GM10847 (cell line): ENCODE measurements around the gene SMIM43.

Source experiments
- POLR2A ChIP-seq: IDR thresholded peaks from 2 replicates; pipeline ENCODE4 v1.6.1; 2011; ENCODE audit not compliant: insufficient read length; ENCODE audit errors: extremely low read depth

The SMIM43 gene

GRCh38 chr4:121765368-121765705 is 373 bp upstream of the SMIM43 start:
- no peak for TF ChIP-seq POLR2A

- TF ChIP-seq POLR2A = no peak
Observed at GRCh38 chr4:121764303-121764701, 662 bp downstream of the SMIM43 start.

GRCh38 chr4:121760205-121760604 is 4.8 kb downstream of the SMIM43 start:
- TF ChIP-seq POLR2A = no peak

GRCh38 chr4:121758925-121759568 is 5.9 kb downstream of the SMIM43 start:
- no peak for TF ChIP-seq POLR2A

GRCh38 chr4:121749225-121749624 is 15.7 kb downstream of the SMIM43 start:
- TF ChIP-seq POLR2A = no peak

DNA sequence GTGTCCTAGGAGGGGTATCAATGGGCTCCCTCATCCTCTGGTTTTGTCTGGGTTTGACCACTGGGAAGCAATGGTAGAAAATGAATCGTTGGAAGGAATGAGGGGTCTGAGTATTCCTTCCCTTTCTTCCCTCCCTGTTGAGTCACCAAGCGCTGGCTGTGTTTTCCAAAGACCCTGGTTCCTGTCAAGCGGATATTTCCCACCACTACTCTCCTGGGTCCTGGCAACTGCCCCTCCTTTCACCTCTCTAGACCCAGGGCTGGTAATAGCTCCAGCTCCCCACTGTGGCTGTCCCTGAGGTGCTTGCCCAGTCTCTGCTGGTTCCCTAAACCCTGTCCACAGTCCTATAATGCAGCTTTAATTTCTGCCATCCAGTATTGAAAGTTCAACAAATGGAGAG is 22.2 kb downstream of the SMIM43 start:
- no peak for TF ChIP-seq POLR2A

GRCh38 chr4:121741751-121742150 is 23.2 kb downstream of the SMIM43 start:
- no peak for TF ChIP-seq POLR2A

DNA sequence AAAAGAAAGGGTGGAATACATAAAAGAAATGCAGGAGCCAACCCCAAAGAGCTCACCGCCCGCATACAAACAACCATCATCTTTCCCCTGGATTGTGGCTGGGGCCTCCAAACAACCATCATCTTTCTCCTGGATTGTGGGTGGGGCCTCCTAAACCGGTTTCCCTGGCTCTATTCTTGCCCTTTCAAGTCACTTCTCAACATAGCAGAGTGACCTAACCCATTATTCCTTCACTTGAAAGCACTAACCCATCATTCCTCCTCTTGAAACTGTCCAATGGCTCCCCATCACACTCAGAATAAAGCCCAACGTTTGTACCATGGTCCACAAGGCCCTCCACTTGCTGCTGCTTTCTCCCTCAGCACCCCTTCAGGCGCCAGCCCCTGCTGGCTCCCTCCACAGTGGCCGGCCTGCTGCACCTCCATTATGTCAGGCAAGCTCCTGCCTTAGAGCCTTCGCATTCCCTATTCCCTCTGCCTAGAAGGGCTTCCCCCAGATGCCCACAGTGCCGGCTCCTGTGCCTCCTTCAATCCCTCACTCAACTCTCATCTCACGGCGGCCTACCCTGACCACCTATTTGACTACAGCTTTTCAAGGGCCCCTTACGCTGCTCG is 24.1 kb downstream of the SMIM43 start:
- TF ChIP-seq POLR2A = no peak

GRCh38 chr4:121739575-121739974 is 25.4 kb downstream of the SMIM43 start:
- no peak for TF ChIP-seq POLR2A

GRCh38 chr4:121738780-121739535 is 26.0 kb downstream of the SMIM43 start:
- no peak for TF ChIP-seq POLR2A

DNA sequence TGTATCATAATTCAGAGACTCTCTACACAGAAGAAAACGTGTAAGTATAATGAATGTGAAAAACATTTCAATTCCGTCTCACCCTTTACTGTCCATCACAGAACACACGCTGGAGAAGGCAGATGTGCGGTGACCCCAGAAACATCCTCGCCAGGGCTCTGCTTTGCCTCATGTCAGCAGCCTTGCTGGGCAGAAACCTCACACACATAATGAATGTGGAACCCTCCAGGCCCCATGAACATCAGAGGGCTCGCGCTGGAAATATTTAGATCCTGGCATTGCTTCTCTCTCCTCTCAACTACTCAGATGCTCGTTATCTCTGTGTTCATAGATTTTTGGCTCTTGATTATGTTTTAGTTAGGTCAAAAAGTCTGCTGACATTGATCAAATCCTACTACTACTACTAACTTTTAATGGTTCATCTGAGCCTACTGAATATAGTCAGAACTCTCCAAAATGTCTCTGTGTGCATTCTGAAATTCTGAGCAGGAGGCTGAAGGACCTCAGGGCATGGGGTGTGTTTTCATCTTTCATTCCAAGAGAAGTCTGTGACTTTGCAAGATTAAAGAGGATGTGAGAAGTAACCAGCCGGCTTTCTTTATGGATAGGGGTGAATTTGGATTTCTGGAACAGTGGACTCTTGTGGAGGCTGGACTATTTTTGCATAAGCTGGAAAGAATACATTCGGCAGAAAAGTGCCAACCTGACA is 27.0 kb downstream of the SMIM43 start:
- no peak for TF ChIP-seq POLR2A

DNA sequence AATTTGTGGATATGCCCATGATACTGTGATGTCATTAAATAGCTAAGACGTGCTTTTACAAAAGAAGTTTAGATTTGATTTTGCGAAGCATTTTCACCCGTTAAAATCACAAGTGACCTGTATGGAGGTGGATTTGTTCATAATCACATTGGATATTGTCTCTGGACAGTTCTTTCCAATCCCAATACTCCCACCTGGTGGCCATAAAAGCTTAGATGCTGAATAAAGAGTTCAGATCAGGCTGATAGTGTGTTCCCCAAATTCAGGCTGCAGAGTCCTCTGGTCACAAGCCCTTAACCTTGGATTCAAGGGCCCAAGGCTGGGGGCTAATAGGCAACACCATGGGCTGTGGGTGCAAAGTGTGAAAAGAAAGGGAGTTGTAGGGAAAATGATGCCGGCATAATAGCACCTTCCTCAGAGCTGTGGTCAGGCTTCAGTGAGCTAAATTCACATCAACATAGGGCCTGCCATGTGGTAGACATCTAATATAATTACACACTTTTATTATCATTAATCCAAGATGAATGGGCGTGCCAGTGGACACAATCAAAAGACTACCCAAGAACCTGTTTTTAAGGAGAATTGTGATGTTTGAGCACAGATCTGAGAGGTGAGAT is 28.1 kb downstream of the SMIM43 start:
- no peak for TF ChIP-seq POLR2A

DNA sequence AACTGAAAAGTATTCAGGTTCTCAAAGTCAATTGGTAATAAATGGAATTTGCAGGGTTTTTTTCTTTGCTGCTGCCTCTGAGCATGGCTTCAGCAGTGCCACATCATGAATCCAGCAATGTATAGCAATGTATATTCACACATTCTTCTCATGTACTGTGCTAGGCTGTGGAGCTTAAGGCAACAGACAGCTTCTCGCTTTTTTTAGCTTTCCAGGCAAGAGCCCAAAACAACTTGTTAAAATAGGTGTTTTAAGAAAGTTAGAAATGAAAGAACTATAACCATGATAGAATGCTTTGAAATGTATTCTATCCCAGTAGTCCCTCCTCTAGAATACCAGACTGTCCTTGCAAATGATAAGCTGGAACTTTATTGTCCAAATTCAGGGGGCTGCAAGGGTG is 30.4 kb downstream of the SMIM43 start:
- TF ChIP-seq POLR2A = no peak

DNA sequence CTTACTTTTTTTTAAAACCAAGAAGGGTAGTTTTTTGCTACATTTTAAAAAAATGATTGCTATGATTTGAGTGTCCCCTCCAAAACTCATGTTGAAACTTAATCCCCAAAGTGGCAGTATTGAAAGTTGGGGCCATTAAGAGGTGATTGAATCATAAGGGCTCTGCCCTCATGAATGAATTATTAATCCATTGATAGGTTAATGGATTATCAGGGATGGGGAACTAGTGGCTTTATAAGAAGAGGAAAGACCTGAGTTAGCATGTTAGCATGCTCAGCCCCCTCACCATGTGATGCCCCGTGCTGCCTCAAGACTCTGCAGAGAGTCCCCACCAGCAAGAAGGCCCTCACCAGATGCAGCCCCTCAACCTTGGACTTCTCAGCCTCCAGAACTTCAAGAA is 31.0 kb downstream of the SMIM43 start:
- no peak for TF ChIP-seq POLR2A

GRCh38 chr4:121728798-121729226 is 36.2 kb downstream of the SMIM43 start:
- no peak for TF ChIP-seq POLR2A
